Activated CD4-positive, CD25-positive, alpha-beta regulatory T cell (primary cell): Measurements from ENCODE around the gene GALNT16.
A peak's percentile ranks its signal among the peaks of the same experiment; 100 is the strongest.
"Not testable (repeated sequence)": the region's sequence is repeated elsewhere in the genome, so short reads cannot be mapped to it uniquely, and the experiment has no call there.

Source experiments
- DNase-seq, 4 experiments: peaks; one replicate each; lab custom pipeline; 2025; lab: John Stamatoyannopoulos, UW

The GALNT16 gene

DNA sequence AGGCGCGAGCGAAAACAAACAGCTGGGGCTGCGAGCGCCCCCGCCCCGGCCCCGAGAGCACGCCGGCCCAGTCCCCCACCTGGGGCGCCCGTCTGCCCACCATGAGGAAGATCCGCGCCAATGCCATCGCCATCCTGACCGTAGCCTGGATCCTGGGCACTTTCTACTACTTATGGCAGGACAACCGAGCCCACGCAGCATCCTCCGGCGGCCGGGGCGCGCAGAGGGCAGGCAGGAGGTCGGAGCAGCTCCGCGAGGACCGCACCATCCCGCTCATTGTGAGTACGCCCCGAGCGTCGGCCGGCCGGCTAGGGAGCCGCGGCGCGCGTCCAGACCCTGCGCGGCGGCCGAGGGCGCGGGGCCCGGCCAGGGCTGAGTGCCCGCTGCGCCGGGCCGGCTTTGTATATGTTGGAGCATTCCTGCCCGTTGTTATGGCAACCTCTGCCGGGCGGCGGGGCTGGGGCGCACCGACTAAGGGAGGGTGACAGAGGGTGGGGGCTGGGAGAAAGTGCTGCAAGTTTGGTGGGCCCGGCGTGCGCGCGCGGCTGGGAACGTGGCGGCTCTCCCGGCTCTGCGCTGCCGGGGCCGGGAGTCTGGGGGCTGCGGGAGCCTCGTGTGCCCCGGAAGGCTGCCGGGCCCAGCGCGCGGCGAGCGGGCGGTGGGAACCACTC, 367 bp downstream of the GALNT16 start:
- no peak for DNase-seq

DNA sequence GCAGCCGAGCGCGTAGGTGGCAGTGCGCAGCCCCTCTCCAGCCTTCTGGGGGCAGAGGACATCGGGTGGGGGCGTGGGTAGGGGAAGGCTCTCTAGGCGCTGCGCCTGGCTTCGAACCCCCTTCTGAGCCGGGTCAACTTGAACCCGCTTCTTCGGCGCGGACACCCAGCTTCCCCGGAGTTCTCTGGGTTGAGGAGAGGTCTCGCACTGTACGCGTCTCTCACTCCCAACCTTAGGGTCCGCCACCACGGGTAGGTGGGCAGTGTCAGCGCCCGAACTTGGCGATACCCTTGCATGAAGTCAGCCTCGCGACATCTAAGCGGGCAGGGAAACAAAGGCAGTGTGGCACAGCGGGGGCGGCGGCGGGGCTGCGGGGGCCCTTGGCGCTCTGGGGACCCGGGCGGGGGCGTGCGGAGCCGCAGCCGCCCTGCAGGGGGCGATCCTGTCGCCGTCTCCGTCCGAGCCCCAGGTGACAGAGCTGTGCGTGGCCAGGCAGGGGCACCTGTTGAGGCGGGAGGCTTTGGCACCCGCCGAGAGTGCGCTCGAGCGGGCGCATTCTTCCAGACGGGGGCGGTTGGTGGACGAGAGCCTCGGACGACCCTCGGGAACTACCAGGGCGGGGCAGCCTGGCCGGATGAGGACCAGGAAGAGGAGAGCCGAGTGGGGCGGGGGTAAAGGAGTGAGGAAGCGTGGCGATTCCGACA, 1.1 kb downstream of the GALNT16 start:
- DNase-seq: peak in 1 of 4 experiments; percentile 13

DNA sequence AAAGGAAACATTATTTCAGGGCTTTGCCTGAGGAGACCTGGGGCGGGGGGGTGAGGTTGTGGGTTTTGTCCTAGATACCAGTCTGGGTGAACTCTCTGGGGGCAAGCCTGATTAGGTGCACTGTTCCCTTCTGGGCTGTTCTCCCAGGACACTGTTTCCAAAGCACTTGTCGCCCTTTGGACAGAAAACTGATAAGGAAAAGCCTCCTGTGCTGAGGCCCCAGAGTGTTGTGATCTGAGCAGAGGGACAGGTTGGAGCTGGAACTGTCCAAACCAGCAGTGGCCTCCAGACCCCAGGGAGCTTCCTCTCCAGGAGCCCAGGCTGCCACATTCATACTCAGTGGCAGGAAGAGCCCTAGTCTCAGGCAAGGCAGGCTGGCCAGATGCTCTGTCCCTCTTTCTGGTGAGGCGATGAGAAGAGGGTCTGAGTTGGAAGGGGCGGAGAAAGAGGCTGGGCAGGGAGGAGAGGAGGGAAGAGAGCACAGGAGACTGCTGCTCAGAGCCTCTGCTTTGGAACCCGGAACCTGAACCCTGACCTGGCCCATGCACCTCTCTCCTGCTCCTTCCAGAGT, 1.9 kb downstream of the GALNT16 start:
- DNase-seq: no peak

DNA sequence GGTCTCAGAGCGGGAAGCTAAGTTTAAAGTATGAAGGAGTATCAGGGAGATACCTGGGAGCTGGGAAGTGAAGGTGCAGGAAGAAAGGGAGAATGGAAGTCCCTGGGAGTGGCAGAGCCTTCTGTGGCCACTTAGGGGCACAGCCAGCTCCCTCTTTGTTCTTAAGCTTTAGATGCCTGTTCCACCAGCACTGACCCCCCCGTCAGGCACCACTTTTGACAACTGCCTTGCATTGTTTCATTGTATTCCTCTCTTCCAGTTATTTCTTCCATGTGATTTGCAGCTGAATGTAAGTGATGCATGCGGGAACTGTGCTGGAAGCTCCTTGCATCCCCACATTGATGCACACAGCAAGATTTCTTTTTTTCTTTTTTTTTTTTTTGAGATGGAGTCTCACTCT, 2.6 kb downstream of the GALNT16 start:
- no peak for DNase-seq

DNA sequence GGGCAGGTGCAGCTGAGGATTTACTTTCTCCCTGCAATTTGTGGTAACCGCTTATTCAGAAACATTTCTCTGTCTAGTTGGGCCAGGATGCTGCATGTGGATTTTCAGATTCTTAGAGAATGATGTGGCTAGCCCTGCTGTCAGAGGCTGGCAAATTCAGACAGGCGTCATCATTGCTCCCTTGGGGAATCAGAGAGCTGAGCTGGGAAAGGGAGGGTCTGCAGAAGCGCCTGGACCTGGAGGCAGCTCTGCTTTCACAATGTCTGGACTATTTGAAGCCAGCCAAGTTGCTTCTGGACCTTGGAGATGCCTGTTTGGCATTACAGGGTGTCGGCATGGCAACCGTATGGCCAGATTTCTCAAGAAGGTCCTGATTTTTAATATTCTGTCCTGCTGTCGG, 3.4 kb downstream of the GALNT16 start:
- DNase-seq: no peak

DNA sequence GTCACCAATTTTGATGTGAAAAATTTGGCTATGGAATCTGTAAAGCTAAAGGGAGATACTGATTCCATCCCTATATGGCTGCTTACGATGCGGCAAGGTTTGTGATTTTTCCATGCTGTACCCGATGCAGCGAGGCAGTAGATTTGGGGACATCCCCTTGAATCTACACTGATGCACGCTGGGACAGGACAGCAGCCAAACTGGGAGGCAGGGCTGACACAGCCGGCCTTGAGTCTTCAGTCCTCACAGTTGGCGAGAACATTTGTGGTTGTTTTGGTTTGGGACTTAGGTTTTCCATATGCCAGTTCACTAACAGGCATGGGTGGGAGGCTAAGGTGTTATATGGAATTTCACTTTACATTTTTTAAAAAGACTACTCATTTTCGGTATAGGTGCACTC, 3.8 kb downstream of the GALNT16 start:
- DNase-seq: no peak

DNA sequence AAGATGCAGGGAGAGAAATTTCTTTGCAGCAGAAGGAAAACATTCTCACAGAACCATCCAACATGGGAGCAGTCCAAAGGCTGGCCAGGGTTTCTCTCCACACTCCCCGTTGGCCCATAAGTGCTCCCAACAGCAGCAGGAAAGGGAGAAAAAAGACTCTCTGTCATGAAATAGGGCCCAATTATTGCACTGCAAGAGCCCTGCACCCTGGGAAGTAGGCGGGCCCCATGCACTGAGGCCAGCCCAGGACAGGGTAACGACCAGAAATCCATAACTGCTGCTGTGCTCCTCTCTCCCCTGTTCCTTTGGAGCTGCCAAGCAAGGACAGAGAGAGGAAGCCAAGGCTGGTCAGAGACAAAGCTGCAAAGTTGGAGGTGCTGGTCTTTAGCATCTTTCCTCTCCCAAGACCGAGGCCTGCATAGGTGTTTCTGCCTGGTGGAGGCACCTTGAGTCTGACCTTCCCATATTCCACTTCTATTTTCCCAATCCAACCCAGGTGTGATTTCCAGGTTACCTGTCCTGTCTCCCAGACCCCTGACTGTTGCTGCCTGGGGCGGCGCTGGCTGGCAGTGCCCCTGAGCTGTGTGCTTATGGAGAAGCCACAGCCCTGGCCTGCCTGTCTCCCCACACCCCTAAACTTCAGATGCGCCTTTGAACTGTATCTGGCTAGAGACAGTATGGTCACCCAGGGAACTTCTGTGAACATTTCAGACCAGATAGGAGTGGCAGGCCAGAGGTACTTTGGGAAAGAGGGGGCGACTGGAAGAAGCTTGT, 6.8 kb downstream of the GALNT16 start:
- DNase-seq: no peak

DNA sequence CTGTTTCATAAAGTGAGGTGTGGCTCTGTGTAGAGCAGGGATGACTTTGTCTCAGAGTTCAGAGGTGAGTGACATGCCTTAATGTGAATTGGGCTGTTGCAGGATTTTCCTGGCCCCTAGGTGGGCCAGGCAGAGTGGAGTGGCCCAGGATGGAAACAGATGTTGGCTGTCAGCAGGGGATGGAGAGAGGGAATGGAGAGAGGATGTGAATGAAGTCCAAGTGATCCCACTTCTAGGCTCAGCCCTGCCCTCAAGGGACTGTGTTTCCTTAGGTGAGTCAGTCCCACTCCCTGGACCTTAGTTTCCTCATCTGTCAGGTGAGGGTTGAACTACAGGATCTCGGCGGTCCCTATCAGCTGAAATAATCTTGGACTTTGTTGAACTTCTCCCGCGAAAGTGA, 7.5 kb downstream of the GALNT16 start:
- no peak for DNase-seq

DNA sequence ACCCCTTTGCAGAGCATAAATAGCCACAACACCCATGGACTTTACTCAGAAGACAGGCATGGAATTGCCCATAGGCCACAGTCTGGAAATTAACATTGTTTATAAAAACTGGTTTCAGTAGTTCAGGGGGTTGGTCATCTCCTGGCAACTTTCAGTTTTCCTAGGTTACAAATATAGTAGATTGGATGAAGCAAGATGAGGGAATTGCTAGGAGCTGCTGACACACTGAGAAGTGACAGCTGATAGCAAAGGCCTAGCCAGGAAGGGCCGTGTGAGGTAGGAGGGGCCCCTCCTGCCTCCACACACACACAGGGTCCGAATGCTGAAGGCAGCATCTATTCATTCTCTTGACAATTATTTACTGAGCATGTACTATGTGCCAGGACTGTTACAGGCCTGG, 8.3 kb downstream of the GALNT16 start:
- no peak for DNase-seq

DNA sequence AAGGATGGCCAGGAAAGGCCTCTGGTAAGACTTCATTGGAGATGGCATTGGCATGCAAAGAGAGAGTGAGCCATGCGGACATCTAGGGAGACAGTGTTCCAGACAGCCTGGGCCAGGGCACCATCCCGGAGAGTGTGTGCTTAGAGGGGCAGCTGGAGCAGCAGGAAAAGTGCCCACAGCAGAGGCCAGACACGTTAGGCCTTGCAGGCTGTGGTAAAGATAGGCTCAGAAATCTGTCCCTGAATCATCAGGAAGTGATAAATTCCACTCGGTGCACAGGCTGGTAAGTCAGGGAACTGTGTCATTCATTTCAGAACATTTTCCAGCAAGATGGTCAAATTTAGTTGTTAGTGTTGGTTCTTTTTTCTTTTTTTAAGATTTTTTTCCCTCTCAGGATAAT, 8.8 kb downstream of the GALNT16 start:
- no peak for DNase-seq

DNA sequence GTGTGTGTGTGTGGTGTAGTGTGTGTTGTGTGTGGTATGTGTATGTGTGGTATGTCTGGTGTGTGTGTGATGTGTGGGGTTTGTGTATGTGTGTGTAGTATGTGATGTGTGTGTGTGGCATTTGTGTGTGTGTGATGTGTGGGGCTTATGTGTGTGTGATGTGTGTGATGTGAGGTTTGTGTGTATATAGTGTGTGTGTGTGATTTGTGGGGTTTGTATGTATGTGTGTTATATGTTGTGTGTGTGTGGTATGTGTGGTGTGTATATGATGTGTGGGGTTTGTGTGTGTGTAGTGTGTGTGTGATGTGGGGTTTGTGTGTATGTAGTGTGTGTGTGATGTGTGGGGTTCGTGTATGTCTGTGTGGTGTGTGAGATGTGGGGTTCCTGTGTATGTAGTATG, 9.4 kb downstream of the GALNT16 start:
- no peak for DNase-seq

DNA sequence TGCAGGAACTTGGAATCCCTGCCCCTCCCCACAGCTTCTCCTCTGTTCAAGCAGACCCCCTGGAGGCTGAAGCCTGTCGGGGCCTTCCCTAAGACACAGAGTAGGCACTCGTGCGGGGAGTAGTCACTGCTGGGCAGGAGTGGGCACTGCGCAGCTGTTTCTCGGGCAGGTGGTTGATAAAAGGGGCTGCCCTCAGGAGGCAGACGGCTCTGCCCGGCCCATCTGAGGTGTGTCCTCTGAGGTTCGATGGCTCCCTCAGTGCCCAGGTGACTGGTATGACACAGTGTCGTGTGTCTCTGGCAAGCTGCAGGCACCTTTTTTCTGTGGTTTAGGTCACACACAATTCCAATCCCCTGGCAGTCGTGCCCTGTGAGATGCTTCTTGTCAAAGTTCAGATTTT, 10.1 kb downstream of the GALNT16 start:
- DNase-seq: no peak

DNA sequence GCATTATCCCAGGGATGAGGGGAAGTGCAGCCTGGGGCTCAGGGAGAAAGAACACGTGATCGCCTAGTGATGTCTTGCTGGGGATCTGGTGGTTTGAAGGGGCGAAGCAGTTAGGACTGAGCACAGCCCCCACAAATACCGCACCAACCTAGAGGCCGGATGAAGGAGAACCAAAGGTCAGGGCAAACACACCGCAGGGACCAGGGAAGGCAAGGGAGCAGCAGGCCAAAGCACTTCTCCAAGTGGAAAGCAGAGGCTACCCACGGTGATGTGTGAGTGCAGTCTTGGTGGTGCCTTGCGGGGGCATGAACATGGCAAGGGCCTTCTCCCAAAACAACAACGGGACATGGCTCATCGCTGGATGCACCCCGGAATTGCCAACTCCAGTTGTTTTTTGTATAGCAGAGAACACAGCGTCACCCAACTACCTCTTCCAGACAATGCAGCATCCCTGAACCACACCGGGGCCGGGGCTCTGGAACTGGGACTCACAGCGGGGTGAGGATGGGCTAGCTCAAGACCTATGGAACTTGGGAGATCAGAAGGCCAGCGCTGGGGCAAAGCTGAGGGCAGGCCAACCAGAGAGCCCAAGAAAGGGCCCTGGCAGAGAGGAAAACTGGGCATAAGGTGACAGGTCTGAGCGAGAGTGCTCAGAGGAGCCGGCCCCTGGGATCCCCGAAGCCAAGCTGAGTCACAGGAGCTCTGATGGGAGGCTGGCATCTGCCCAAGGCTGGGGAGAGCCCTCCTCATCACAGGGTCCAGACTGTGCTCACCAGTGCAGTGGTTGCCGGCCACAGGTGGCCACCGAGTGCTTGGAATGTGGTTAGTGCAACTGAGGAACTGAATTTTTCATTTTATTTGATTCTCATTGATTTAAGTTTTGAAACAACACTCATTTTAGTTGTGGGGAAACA, 11.1 kb downstream of the GALNT16 start:
- DNase-seq: no peak

DNA sequence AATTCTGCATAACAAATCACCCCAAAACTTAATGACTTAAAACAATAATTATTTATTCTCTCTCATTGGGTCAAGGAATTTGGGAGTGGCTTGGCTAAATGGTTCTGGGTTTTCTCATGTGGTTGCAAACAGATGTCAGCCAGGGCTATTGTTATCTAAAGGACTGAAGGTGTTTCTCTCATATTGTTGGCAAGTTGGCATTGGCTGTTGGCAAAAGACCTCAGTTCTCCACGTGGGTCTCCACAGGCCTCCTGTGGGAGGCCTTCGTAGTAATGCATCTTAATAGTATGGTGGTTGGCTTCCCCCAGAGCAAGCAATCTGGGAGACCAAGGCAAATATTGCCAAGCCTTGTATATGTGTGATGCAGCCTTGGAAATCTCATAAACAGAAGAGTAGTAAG, 14.4 kb downstream of the GALNT16 start:
- DNase-seq: no peak

DNA sequence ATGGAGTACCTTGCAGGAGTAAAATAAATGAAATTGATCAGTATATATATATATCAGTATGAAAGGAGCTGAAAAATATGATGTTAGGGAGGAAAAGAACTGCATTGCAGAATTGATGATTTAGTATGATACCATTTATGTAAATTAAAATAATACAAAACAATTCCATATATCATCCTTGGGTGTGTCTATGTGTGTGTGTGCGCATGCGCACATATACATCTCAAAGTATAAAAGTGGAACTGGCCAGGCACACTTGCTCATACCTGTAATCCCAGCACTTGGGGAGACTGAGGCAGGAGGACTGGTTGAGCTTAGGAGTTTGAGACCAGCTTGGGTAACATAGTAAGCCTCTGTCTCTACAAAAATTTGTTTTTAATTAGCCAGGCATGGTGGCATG, 15.4 kb downstream of the GALNT16 start:
- DNase-seq: no peak

DNA sequence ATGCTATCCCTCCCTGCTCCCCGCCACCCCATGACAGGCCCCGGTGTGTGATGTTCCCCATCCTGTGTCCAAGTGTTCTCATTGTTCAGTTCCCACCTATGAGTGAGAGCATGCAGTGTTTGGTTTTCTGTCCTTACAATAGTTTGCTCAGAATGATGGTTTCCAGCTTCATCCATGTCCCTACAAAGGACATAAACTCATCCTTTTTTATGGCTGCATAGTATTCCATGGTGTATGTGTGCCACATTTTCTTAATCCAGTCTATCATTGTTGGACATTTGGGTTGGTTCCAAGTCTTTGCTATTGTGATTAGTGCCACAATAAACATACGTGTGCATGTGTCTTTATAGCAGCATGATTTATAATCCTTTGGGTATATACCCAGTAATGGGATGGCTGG, 17.4 kb downstream of the GALNT16 start:
- not testable (repeated sequence) for DNase-seq

DNA sequence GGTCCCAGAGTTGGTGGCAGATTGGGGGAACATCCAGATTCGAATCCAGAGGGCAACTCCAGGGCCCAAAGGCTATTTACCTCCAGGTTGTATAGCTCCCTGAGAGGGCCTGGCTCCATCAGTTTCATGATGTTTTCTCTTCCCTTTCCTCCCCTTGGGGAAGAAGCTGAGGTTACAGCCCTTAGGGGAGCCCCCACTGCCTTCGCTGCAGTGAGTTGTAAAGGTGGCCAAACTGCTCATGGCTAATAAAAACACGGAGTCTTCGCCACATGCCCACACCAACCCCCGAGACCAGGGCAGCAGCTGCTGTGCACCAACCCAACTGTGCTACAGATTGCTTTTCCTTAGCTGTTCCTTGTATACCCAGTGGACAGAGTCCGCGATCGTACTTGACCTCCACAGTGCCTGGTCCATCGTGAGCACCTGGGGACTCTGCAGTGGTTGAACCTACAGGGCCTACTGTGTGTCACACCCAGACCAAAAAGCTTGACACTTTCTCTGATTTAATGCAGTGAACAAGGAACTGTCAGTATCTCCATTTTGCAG, 20.9 kb downstream of the GALNT16 start:
- DNase-seq: no peak

DNA sequence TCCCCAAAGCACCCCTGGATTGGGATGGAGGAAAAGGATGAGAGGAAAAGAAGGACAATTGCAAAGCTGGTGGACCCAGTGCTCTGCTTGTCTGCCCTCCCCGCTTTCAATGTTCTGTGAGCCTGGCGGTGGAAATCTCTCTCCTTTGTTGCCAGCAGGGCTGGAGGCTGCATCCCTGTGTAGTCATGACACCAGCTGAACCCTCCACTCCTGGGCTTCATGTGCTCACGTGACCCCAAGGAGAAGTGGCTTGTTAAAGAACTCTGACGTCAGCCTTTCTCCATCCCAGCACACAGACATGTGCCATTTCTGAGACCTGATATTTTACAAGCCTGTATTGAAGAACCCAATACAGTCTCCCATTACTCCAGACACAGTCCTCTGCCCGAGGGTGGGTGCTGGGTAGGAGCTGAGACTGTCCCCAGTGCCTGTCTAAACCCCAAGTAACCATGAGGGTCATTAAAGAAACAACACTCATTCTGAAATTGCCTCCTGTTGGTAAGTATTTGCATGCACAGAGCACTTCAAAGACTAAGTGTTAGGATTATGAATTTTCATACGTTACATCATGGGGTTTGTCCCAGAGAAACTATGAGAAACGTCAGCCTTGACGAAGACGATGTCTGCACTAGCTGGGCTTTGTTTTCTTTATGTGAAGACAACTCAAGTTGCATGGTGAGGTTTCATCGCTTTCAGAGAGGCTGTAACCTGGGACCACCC, 21.7 kb downstream of the GALNT16 start:
- DNase-seq: no peak

DNA sequence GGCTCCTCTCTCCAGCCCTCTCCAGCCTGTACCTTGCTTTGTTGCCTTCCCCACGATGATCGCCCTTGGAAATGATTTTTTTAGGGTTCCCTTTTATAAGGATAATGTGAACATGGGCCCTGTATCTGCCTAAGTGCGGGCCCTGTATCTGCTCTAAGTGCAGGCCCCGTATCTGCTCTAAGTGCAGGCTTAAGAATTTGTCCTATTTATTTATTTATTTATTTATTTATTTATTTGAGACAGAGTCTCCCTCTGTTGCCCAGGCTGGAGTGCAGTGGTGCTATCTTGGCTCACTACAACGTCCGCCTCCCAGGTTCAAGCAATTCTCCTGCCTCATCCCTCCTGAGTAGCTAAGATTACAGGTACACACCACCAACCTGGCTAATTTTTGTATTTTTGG, 22.5 kb downstream of the GALNT16 start:
- no peak for DNase-seq

DNA sequence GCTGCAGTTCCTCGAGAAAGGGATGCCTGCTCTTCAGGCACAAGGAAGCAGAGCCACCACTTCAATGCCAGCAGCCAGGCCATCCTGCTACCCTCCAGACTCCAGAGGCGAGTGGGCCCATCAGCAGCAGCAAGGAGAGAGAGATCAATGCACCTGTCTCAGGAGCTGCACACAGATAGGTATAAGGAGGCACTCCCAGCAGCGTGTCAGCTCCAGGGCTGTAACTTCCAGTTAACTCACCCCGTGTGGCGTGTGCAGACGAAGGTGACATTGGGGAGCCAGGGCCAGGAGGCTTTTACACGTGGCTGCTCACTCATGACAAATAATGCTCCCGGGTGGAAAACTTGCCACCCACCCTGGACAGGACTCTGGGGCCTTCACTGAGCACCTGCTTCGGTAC, 24.2 kb downstream of the GALNT16 start:
- DNase-seq: no peak
